Neural cell (in vitro differentiated cells): ENCODE data around the gene HNRNPA2B1. TPM values are rescaled to one million over a fixed set of nuclear protein-coding genes. Genes with fewer than 3 reads are reported as not detected.

ENCODE experiments used
- H2AFZ ChIP-seq: fragments of 200-600, 300-800 bp; sonication (generic), shearing (Covaris generic); 2 replicates; pipeline ENCODE4 v1.6.0; 2014; ENCODE audit warnings: low read depth, mild to moderate bottlenecking, antibody characterized with exemption, low read length, moderate library complexity
- H3F3A ChIP-seq: fragments of 200-600 bp; shearing (Covaris generic); 2 replicates; pipeline ENCODE4 v1.6.1; 2016; ENCODE audit warnings: mild to moderate bottlenecking, moderate library complexity, mixed read lengths, antibody characterized with exemption, low read length; ENCODE audit not compliant: insufficient read depth, poor library complexity, severe bottlenecking
- H3K27ac ChIP-seq: fragments of 200-600, 300-800 bp; sonication (generic), shearing (Covaris generic); 2 replicates; pipeline ENCODE4 v1.5.1; 2014; ENCODE audit warnings: mild to moderate bottlenecking, low read length, moderate library complexity
- H3K27me3 ChIP-seq: fragments of 300-800, 200-600 bp; sonication (generic), shearing (Covaris generic); 2 replicates; pipeline ENCODE4 v1.6.0; 2014; ENCODE audit warnings: mild to moderate bottlenecking, low read depth, low read length, moderate library complexity; ENCODE audit not compliant: insufficient read depth
- H3K36me3 ChIP-seq: fragments of 300-800, 200-600 bp; sonication (generic), shearing (Covaris generic); 2 replicates; pipeline ENCODE4 v1.5.1; 2014; ENCODE audit warnings: mild to moderate bottlenecking, antibody characterized with exemption, low read length, moderate library complexity; ENCODE audit not compliant: insufficient read depth
- H3K4me2 ChIP-seq: fragments of 300-800, 200-600 bp; sonication (generic), shearing (Covaris generic); 2 replicates; pipeline ENCODE4 v1.6.0; 2014; ENCODE audit warnings: mild to moderate bottlenecking, low read length
- H3K4me3 ChIP-seq: fragments of 300-800, 200-600 bp; sonication (generic), shearing (Covaris generic); 2 replicates; pipeline ENCODE4 v1.5.1; 2014; ENCODE audit warnings: mild to moderate bottlenecking, low read length, moderate library complexity
- H3K79me2 ChIP-seq: fragments of 200-600 bp; shearing (Covaris generic); replicated peaks from 2 replicates; pipeline ENCODE4 v1.6.0; 2014; ENCODE audit warnings: mild to moderate bottlenecking, low read length, moderate library complexity; ENCODE audit not compliant: insufficient read depth
- H3K9ac ChIP-seq: fragments of 300-800, 200-600 bp; sonication (generic), shearing (Covaris generic); 2 replicates; pipeline ENCODE4 v1.6.1; 2016; ENCODE audit warnings: mild to moderate bottlenecking, low read length, mixed read lengths
- H3K9me2 ChIP-seq: fragments of 200-600 bp; shearing (Covaris generic); 2 replicates; pipeline ENCODE4 v1.6.1; 2016; ENCODE audit warnings: mild to moderate bottlenecking, low read length, mixed read lengths; ENCODE audit not compliant: insufficient read depth
- H3K9me3 ChIP-seq: fragments of 200-600, 300-800 bp; sonication (generic), shearing (Covaris generic); 2 replicates; pipeline ENCODE4 v1.6.1; 2016; ENCODE audit warnings: mild to moderate bottlenecking, mixed run types, low read length, moderate library complexity, mixed read lengths
- H4K20me1 ChIP-seq: fragments of 200-600 bp; shearing (Covaris generic); 2 replicates; pipeline ENCODE4 v1.6.1; 2016; ENCODE audit warnings: mild to moderate bottlenecking, mixed run types; ENCODE audit not compliant: insufficient read depth
- EP300 ChIP-seq: fragments of 450-650 bp; conservative IDR thresholded peaks from 2 replicates; pipeline ENCODE4 v1.6.1; 2014; ENCODE audit warnings: antibody characterized with exemption, mild to moderate bottlenecking, moderate library complexity; ENCODE audit not compliant: poor library complexity, severe bottlenecking
- EZH2 ChIP-seq: fragments of 200-600, 300-800 bp; shearing (Covaris generic), sonication (generic); IDR thresholded peaks from 2 replicates; pipeline ENCODE4 v1.6.1; 2014; ENCODE audit warnings: antibody characterized with exemption, low read length, borderline replicate concordance, mild to moderate bottlenecking; ENCODE audit not compliant: insufficient read depth, poor library complexity, severe bottlenecking
- MXI1 ChIP-seq: fragments of 450-650 bp; conservative IDR thresholded peaks from 2 replicates; pipeline ENCODE4 v1.6.1; 2014; ENCODE audit warnings: antibody characterized with exemption, mild to moderate bottlenecking; ENCODE audit not compliant: poor library complexity, severe bottlenecking
- POLR2AphosphoS5 ChIP-seq: IDR thresholded peaks from 2 replicates; pipeline ENCODE4 v1.6.1; 2012
- RAD21 ChIP-seq: fragments of 450-650 bp; conservative IDR thresholded peaks from 2 replicates; pipeline ENCODE4 v1.6.1; 2014; ENCODE audit warnings: antibody characterized with exemption, mild to moderate bottlenecking, moderate library complexity
- SMC3 ChIP-seq: fragments of 450-650 bp; conservative IDR thresholded peaks from 2 replicates; pipeline ENCODE4 v1.6.1; 2014; ENCODE audit warnings: antibody characterized with exemption, mild to moderate bottlenecking, moderate library complexity; ENCODE audit not compliant: poor library complexity
- TAF1 ChIP-seq: IDR thresholded peaks from 2 replicates; pipeline ENCODE4 v1.6.1; 2012; ENCODE audit warnings: low read depth
- polyA plus RNA-seq: library from polyadenylated mRNA; depleted of rRNA; stranded (reverse); fragments of >200 nt; gene quantifications from 2 replicates; pipeline ENCODE4 v1.2.3, GENCODE V29; 2014
- TF ChIP-seq, protein P1 (sequence below): IDR thresholded peaks from 2 replicates; pipeline ENCODE4 v1.6.1; 2012; ENCODE audit warnings: borderline replicate concordance
- TF ChIP-seq, protein P2 (sequence below): fragments of 450-650 bp; IDR thresholded peaks from 2 replicates; pipeline ENCODE4 v1.5.1; 2014; ENCODE audit warnings: antibody characterized with exemption, mild to moderate bottlenecking, moderate library complexity; ENCODE audit not compliant: poor library complexity, severe bottlenecking

The HNRNPA2B1 gene
- polyA plus RNA-seq, 1 donor from 2014 or later = 419 TPM

GRCh38 chr7:26182283-26182682 is 18.3 kb downstream of the HNRNPA2B1 start:
- Histone ChIP-seq H3K4me2 (no peak overlapping the region), H3K9me2 (no peaks in the 10 kb centered on the region), H3K4me3 (no peak overlapping the region), H3K9ac (no peak overlapping the region), H3K27me3 (no peaks in the 10 kb centered on the region), H3K79me2 (no peaks in the 10 kb centered on the region), H3F3A (no peaks in the 10 kb centered on the region), H3K9me3 (no peaks in the 10 kb centered on the region), H4K20me1 (no peaks in the 10 kb centered on the region), H3K27ac (no peak overlapping the region), H3K36me3 (no peaks in the 10 kb centered on the region), H2AFZ (no peak overlapping the region)
- TF ChIP-seq EZH2 = no peak
- TF ChIP-seq SMC3 = no peak
- TF ChIP-seq RAD21 = no peak
- TF ChIP-seq, protein P1, sequence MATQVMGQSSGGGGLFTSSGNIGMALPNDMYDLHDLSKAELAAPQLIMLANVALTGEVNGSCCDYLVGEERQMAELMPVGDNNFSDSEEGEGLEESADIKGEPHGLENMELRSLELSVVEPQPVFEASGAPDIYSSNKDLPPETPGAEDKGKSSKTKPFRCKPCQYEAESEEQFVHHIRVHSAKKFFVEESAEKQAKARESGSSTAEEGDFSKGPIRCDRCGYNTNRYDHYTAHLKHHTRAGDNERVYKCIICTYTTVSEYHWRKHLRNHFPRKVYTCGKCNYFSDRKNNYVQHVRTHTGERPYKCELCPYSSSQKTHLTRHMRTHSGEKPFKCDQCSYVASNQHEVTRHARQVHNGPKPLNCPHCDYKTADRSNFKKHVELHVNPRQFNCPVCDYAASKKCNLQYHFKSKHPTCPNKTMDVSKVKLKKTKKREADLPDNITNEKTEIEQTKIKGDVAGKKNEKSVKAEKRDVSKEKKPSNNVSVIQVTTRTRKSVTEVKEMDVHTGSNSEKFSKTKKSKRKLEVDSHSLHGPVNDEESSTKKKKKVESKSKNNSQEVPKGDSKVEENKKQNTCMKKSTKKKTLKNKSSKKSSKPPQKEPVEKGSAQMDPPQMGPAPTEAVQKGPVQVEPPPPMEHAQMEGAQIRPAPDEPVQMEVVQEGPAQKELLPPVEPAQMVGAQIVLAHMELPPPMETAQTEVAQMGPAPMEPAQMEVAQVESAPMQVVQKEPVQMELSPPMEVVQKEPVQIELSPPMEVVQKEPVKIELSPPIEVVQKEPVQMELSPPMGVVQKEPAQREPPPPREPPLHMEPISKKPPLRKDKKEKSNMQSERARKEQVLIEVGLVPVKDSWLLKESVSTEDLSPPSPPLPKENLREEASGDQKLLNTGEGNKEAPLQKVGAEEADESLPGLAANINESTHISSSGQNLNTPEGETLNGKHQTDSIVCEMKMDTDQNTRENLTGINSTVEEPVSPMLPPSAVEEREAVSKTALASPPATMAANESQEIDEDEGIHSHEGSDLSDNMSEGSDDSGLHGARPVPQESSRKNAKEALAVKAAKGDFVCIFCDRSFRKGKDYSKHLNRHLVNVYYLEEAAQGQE = no peak
- TF ChIP-seq TAF1 = no peak
- no peak for TF ChIP-seq EP300

DNA sequence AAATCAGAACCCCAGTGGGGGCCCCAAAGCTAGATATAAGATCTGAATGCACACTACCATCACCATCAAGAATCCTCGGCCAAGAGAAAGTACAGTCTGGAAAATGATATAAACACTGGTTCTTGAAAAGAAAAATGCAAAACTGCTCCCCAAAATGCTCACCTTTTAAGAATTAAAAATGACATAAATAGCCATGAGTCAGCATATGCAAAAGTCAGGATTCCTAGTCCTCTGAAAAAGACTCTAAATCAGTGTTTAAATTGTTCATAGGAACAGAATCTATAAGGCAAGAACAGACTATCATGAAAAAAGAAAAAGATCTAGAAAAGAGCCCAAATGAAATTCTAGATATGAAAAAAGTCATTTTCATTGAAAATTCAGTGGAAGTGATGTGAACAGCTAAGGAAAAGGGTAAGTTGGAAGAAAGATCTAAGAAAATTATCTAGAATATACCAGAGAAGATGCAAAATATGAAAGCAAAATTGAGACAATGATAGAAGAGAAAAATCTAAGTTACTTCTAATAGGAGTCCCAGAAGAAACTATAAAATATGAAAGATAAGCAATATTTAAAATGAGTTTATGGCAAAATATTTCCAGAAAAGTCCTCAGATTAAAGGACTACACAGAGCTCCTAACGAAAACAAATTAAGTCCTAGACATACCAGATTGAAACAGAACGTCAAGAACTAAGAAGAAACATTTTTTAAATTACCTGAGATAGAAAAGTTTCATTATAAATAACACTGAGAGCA is 18.9 kb downstream of the HNRNPA2B1 start:
- Histone ChIP-seq H3K4me2 (no peak overlapping the region), H3F3A (no peaks in the 10 kb centered on the region), H3K9me2 (no peaks in the 10 kb centered on the region), H3K36me3 (no peaks in the 10 kb centered on the region), H3K9me3 (no peaks in the 10 kb centered on the region), H3K79me2 (no peaks in the 10 kb centered on the region), H3K9ac (no peak overlapping the region), H3K4me3 (no peak overlapping the region), H2AFZ (no peak overlapping the region), H4K20me1 (no peaks in the 10 kb centered on the region), H3K27me3 (no peaks in the 10 kb centered on the region), H3K27ac (no peak overlapping the region)
- no peak for TF ChIP-seq EP300
- TF ChIP-seq, protein P2, sequence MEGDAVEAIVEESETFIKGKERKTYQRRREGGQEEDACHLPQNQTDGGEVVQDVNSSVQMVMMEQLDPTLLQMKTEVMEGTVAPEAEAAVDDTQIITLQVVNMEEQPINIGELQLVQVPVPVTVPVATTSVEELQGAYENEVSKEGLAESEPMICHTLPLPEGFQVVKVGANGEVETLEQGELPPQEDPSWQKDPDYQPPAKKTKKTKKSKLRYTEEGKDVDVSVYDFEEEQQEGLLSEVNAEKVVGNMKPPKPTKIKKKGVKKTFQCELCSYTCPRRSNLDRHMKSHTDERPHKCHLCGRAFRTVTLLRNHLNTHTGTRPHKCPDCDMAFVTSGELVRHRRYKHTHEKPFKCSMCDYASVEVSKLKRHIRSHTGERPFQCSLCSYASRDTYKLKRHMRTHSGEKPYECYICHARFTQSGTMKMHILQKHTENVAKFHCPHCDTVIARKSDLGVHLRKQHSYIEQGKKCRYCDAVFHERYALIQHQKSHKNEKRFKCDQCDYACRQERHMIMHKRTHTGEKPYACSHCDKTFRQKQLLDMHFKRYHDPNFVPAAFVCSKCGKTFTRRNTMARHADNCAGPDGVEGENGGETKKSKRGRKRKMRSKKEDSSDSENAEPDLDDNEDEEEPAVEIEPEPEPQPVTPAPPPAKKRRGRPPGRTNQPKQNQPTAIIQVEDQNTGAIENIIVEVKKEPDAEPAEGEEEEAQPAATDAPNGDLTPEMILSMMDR = no peak
- TF ChIP-seq MXI1 = no peak
- no peak for TF ChIP-seq SMC3
- TF ChIP-seq, protein P1 = no peak
- TF ChIP-seq RAD21 = no peak
- no peak for TF ChIP-seq POLR2AphosphoS5
- TF ChIP-seq TAF1 = no peak
- no peak for TF ChIP-seq EZH2
